NCI-H446 treated with DMSO at 0.1 percent for 48 hours (cell line): ENCODE measurements around the gene SLC6A3.
"Not testable (repeated sequence)": the region's sequence is repeated elsewhere in the genome, so short reads cannot be mapped to it uniquely, and the experiment has no call there.

Experiments
- DNase-seq: peaks from one replicate; lab custom pipeline; 2025; lab: John Stamatoyannopoulos, UW

The SLC6A3 gene

GRCh38 chr5:1477341-1477740 is 32.1 kb upstream of the SLC6A3 start:
- DNase-seq: no peak

GRCh38 chr5:1476967-1477310 is 31.7 kb upstream of the SLC6A3 start:
- DNase-seq: no peak

- no peak for DNase-seq
Measured at GRCh38 chr5:1476181-1476966, 31.1 kb upstream of the SLC6A3 start.

- DNase-seq: not testable (repeated sequence)
Measured at GRCh38 chr5:1475544-1475900, 30.3 kb upstream of the SLC6A3 start.

- DNase-seq: no peak
Measured at GRCh38 chr5:1474866-1475543, 29.8 kb upstream of the SLC6A3 start.

- no peak for DNase-seq
Measured at GRCh38 chr5:1474183-1474839, 29.1 kb upstream of the SLC6A3 start.

GRCh38 chr5:1473746-1474145 is 28.5 kb upstream of the SLC6A3 start:
- no peak for DNase-seq

GRCh38 chr5:1472964-1473628 is 27.9 kb upstream of the SLC6A3 start:
- no peak for DNase-seq

GRCh38 chr5:1471997-1472963 is 27.0 kb upstream of the SLC6A3 start:
- no peak for DNase-seq

GRCh38 chr5:1471240-1471853 is 26.1 kb upstream of the SLC6A3 start:
- DNase-seq: no peak

GRCh38 chr5:1470762-1471211 is 25.5 kb upstream of the SLC6A3 start:
- no peak for DNase-seq

GRCh38 chr5:1468629-1469527 is 23.6 kb upstream of the SLC6A3 start:
- DNase-seq: no peak

- DNase-seq: no peak
Measured at GRCh38 chr5:1468247-1468612, 23.0 kb upstream of the SLC6A3 start.

GRCh38 chr5:1467341-1468246 is 22.4 kb upstream of the SLC6A3 start:
- DNase-seq: no peak

GRCh38 chr5:1466631-1467265 is 21.5 kb upstream of the SLC6A3 start:
- no peak for DNase-seq

- DNase-seq: no peak
Measured at GRCh38 chr5:1465966-1466471, 20.8 kb upstream of the SLC6A3 start.

- DNase-seq: no peak
Measured at GRCh38 chr5:1465117-1465516, 19.9 kb upstream of the SLC6A3 start.

- no peak for DNase-seq
Measured at GRCh38 chr5:1464511-1464910, 19.3 kb upstream of the SLC6A3 start.
